Esophagus squamous epithelium (tissue), 4 donors: ENCODE results near the gene PRMT7.

Experiments used
- POLR2A ChIP-seq, 4 donors: fragments of 450-650 bp; IDR thresholded peaks; one replicate each; pipeline ENCODE4 v1.6.1; 2017; ENCODE audit warnings: antibody characterized with exemption in 4 of 4, mild to moderate bottlenecking in 4 of 4, moderate library complexity in 3 of 4
- TF ChIP-seq, protein P1 (sequence below), 6 experiments: fragments of 450-650 bp in 4 of 6; fragments of 200-600 bp in 2 of 6; sonication (generic) in 2 of 6; IDR thresholded peaks; one replicate each; pipeline ENCODE4 v1.5.1; 2016 to 2019; ENCODE audit warnings: antibody characterized with exemption in 6 of 6, mild to moderate bottlenecking in 4 of 6, moderate library complexity in 4 of 6

DNA sequence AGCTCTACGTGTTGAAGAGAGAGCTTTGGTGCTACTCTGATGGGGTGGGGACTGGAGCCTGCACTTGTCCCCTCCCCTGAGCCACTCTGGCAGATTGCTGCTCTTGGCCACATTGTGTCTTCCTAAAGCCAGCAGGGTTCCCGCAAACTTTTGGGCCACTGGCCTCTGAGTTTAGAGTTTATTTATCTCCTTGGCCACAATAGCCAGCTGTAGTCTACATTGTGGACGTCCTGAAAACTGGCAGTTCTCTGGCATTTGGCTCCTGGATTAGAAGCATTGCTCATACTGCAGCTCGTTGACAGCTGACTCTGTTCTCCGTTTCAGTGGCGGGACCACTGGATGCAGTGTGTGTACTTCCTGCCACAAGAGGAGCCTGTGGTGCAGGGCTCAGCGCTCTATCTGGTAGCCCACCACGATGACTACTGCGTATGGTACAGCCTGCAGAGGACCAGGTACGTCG is 34.6 kb downstream of the PRMT7 start:
- TF ChIP-seq, protein P1, sequence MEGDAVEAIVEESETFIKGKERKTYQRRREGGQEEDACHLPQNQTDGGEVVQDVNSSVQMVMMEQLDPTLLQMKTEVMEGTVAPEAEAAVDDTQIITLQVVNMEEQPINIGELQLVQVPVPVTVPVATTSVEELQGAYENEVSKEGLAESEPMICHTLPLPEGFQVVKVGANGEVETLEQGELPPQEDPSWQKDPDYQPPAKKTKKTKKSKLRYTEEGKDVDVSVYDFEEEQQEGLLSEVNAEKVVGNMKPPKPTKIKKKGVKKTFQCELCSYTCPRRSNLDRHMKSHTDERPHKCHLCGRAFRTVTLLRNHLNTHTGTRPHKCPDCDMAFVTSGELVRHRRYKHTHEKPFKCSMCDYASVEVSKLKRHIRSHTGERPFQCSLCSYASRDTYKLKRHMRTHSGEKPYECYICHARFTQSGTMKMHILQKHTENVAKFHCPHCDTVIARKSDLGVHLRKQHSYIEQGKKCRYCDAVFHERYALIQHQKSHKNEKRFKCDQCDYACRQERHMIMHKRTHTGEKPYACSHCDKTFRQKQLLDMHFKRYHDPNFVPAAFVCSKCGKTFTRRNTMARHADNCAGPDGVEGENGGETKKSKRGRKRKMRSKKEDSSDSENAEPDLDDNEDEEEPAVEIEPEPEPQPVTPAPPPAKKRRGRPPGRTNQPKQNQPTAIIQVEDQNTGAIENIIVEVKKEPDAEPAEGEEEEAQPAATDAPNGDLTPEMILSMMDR (IDR thresholded peaks at IDR 0.05), result no peak
- no peak for TF ChIP-seq POLR2A (IDR thresholded peaks at IDR 0.05)
